Measurements from ENCODE around the gene FN1.

DNA sequence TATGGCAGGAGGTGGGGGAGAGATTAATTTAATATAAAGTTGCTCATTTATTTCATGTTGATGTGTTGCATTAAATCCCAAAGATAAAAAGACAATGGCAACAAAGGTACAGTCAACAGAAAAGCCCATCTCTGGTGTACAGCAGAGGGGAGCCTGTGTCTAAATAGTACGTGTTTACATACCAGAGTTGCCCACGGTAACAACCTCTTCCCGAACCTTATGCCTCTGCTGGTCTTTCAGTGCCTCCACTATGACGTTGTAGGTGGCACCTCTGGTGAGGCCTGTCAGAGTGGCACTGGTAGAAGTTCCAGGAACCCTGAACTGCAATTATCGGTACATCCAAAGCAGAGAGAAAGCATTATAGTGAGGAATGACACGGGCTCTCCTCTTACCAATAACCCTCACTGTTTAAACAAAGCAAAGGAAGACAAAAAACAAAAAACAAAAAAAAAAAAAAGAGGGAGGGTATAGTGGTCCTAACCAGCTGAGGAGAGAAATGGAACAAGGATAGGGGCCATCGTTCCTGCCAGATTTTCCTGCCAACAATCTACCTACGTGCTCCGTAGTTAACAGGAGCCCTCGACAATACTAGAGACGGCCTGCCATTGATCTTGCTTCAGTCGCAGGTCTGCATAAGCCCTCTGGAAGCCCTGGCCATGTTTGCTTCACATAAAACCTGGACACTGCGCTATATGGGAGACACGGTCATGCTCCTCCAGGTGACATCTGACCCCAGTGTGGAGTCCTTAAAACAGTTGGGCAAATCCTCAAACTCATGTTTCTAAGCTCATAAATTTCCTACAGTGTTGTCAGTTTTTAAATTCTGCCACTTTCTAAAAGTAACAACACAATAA, 65.5 kb downstream of the FN1 start:
- TF ChIP-seq, protein P1, sequence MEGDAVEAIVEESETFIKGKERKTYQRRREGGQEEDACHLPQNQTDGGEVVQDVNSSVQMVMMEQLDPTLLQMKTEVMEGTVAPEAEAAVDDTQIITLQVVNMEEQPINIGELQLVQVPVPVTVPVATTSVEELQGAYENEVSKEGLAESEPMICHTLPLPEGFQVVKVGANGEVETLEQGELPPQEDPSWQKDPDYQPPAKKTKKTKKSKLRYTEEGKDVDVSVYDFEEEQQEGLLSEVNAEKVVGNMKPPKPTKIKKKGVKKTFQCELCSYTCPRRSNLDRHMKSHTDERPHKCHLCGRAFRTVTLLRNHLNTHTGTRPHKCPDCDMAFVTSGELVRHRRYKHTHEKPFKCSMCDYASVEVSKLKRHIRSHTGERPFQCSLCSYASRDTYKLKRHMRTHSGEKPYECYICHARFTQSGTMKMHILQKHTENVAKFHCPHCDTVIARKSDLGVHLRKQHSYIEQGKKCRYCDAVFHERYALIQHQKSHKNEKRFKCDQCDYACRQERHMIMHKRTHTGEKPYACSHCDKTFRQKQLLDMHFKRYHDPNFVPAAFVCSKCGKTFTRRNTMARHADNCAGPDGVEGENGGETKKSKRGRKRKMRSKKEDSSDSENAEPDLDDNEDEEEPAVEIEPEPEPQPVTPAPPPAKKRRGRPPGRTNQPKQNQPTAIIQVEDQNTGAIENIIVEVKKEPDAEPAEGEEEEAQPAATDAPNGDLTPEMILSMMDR (conservative IDR thresholded peaks at IDR 0.05 in 1 of 2, IDR thresholded peaks at IDR 0.05 in 1 of 2; ENCODE audit: extremely low read depth in 1 of 2, insufficient read depth in 1 of 2, low read depth in 1 of 2, low read length in 2 of 2) = no peak
- no peak for TF ChIP-seq EZH2 (IDR thresholded peaks at IDR 0.05; ENCODE audit: borderline replicate concordance, low read length)

Measured in mammary epithelial cell (primary cell).